GM21529 (cell line): ENCODE measurements around the gene RUNX1.
A peak's percentile ranks its signal among the peaks of the same experiment; 100 is the strongest.

Source experiments
- ATAC-seq: cut with Tn5 transposase; IDR thresholded peaks from one replicate; pipeline ENCODE4 v1.9.1; 2021; ENCODE audit not compliant: unreplicated experiment

The RUNX1 gene

DNA sequence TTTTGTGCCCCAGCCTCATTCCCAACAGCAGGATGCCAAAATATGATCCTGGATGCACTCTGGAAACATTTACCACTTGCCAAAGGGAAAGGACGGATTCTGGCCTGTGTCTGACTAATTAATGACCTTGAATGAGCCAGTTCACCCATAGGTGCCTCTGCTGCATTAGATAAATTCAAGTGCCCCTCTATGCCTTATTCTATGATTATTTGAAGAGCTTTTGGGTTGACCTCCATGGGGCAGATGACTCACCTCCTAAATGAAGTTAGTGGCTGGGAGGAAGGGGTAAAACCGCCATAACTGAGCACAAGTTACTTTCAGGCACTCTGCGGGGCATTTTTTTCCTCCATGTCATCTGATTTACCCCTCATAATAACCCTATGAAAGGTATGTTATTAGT lies 282.2 kb downstream of the RUNX1 start:
- no peak for ATAC-seq

DNA sequence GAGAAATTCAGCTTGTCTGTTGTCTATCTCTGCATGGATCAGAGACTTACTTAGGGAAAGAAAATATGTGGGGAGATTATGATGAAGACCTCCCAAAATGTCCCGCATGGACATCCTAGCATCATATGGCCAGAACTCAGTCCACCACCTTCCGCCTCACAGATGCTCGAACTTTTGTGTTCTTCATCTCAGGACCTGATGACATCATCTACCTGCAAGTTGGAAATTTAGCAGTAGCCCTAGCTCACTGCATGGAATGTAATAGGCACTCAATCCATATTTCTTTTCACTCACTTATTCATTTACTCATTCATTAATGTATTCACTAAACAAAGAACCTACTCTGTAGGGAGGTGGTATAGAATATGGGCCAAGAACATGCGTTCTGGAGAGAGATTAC lies 283.5 kb downstream of the RUNX1 start:
- no peak for ATAC-seq

- ATAC-seq, result no peak
These were observed 284.3 kb downstream of the RUNX1 start for GRCh38 chr21:34764715-34765284.

- ATAC-seq, result no peak
These were observed 286.3 kb downstream of the RUNX1 start for GRCh38 chr21:34762786-34763185.

- ATAC-seq, result no peak
These were observed 287.3 kb downstream of the RUNX1 start for GRCh38 chr21:34761758-34762330.

- ATAC-seq, result no peak
These were observed 294.1 kb downstream of the RUNX1 start for GRCh38 chr21:34754690-34755647.

GRCh38 chr21:34748862-34749261 lies 300.2 kb downstream of the RUNX1 start:
- no peak for ATAC-seq

GRCh38 chr21:34745557-34746255 lies 303.4 kb downstream of the RUNX1 start:
- peak; percentile 85 for ATAC-seq

DNA sequence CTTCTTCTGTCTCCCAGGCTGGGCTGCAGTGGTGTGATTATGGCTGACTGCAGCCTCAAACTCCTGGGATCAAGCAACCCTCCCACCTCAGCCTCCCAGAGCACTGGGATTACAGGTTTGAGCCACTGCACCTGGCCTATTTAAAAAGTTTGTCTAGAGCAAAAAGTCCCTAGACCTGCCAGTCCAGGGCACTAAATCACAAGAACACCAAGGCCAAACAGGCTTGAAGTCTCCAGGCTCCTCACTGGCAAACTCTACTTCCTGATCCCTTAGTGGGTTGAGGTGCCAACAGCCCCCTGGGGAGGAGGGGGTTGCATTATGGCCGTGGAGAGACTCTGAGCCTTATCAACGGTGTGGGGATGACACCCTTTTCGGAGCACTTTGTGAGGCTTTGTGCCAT lies 304.3 kb downstream of the RUNX1 start:
- no peak for ATAC-seq

DNA sequence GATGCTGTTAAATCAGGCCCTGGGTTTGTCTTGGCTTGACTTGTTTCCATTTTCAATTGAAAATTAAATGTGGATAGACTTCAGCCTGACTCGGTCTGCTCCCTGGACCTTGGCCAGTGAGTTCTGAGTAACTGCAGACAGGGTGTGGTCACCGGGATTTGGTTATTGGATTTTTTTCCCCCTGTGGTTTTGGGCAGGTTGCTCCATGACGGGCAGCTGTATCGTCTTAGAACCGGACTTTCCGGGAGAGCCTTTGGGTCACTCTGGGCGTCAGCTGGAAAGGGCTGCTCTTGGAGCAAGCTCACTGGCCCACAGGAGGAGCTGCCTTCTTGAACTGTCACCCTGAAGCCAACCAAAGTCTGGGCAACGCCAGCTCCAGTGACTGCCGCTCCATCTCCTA lies 305.3 kb downstream of the RUNX1 start:
- no peak for ATAC-seq

DNA sequence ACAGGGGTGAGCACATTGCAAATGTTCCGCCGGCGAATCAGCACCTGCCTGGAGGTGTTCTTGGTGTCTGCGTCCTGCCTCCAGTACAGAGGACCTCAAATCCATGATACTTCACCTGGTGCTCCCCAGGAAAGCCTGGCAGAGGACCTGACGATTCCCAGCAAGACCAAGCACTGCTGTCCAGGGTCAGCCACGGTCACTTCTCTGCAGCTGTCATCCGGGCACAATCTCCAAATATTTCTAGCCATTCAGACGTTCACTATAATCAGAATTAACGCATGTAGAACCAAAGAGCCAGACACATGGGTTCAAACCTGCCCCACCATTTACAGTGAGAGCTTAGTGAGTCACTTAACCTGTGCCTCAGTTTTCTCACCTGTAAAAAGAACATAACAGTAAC lies 305.8 kb downstream of the RUNX1 start:
- ATAC-seq, result no peak

GRCh38 chr21:34740198-34740597 lies 308.9 kb downstream of the RUNX1 start:
- no peak for ATAC-seq
